GM18861 (cell line): ENCODE data around the gene CHST4.
"Not testable (repeated sequence)": the region's sequence is repeated elsewhere in the genome, so short reads cannot be mapped to it uniquely, and the experiment has no call there.

Experiments
- ATAC-seq: cut with Tn5 transposase; IDR thresholded peaks from one replicate; pipeline ENCODE4 v1.9.1; 2021; ENCODE audit not compliant: unreplicated experiment

The CHST4 gene

GRCh38 chr16:71569621-71570020 lies 43.4 kb downstream of the CHST4 start:
- no peak for ATAC-seq

GRCh38 chr16:71570144-71570543 lies 43.9 kb downstream of the CHST4 start:
- ATAC-seq: no peak

- ATAC-seq: no peak
Observed at GRCh38 chr16:71572497-71573116, 46.4 kb downstream of the CHST4 start.

GRCh38 chr16:71573387-71574094 lies 47.3 kb downstream of the CHST4 start:
- no peak for ATAC-seq

- no peak for ATAC-seq
Observed at GRCh38 chr16:71574702-71575101, 48.5 kb downstream of the CHST4 start.

GRCh38 chr16:71576971-71577370 lies 50.7 kb downstream of the CHST4 start, which contains the start of gene TAT:
Gene TAT (minus strand): TSS chr16:71577092. CDS start chr16:71576415, 677 bp downstream.
- ATAC-seq: no peak

- not testable (repeated sequence) for ATAC-seq
Observed at GRCh38 chr16:71582553-71582848, 56.3 kb downstream of the CHST4 start.

GRCh38 chr16:71584543-71585317 lies 58.5 kb downstream of the CHST4 start:
- ATAC-seq: no peak

GRCh38 chr16:71585318-71585703 lies 59.1 kb downstream of the CHST4 start:
- no peak for ATAC-seq
